GM12875 (cell line): ENCODE results near the gene CSN1S1.

Source experiments
- H3K4me3 ChIP-seq: one replicate; pipeline ENCODE4 v1.5.1; 2011; ENCODE audit warnings: low read depth, low read length, control low read depth
- TF ChIP-seq, protein P1 (sequence below): IDR thresholded peaks from 2 replicates; pipeline ENCODE4 v1.5.1; 2011; ENCODE audit warnings: low read depth, mild to moderate bottlenecking, control low read depth, inconsistent platforms, low read length, moderate library complexity, borderline replicate concordance; ENCODE audit not compliant: insufficient read depth

CSN1S1 gene

DNA sequence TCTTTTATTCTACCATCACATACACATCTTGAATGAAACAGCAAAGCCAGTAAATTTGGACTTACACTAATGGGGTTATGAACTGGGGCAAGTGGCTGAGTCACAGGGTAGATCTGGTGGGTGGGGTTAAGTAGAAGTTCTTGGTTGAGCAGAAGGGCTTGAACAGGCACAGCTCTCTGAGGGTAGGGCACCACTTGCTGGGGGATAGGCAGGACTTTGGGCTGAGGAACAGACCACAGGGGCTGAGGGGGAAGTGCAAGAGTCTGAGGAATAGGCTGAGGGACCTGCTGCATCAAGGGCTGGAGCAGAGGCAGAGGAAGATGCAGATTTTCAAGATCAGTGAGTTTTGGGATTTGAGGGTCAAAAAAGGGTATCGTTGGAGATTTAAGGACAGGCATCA lies 26.3 kb downstream of the CSN1S1 start:
- TF ChIP-seq, protein P1, sequence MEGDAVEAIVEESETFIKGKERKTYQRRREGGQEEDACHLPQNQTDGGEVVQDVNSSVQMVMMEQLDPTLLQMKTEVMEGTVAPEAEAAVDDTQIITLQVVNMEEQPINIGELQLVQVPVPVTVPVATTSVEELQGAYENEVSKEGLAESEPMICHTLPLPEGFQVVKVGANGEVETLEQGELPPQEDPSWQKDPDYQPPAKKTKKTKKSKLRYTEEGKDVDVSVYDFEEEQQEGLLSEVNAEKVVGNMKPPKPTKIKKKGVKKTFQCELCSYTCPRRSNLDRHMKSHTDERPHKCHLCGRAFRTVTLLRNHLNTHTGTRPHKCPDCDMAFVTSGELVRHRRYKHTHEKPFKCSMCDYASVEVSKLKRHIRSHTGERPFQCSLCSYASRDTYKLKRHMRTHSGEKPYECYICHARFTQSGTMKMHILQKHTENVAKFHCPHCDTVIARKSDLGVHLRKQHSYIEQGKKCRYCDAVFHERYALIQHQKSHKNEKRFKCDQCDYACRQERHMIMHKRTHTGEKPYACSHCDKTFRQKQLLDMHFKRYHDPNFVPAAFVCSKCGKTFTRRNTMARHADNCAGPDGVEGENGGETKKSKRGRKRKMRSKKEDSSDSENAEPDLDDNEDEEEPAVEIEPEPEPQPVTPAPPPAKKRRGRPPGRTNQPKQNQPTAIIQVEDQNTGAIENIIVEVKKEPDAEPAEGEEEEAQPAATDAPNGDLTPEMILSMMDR = no peak
- no peak overlapping the region for H3K4me3 ChIP-seq

DNA sequence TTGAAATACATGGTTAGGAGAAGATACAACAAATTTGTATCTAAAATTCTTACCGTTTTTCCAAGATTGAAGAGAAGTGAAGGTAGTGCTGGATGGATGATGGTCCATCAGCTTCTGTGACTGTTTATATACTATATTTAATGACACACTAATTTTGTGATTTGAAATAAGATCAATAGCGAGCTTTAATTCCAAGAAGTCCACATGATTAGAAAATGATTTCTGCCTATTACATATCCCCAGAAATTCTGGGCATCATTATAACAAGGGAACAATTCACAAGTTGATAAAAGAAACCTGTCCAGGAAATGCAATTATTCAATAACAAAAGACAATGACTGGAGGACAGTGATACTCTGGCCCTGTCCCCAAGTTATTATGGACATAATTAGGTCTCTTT lies 34.8 kb downstream of the CSN1S1 start, which contains the start of gene CSN2:
Gene CSN2 (minus strand): TSS at position 101 of the 400 bp plus-strand sequence. CDS start 4,733 bp downstream, outside the sequence.
- TF ChIP-seq, protein P1 = no peak
- no peak within 1 kb of the TSS for H3K4me3 ChIP-seq

DNA sequence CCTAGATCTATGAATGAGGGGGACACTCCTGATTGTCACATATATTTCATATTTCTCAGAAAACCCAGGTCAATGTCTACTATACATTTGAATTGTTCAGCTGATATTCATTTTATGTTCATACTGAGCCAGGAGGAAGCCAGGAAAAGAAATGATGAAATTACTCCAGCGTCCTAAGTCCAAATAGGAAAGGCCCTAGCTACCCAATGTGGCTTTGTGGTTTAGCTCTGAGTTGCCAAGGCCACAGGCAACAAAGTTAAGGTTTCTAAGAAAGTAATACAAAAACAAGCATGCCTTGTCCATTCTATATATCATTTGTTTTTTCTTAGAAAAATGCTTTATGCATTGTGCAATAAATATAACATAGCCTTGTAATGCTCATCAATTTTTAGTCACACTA lies 39.2 kb downstream of the CSN1S1 start:
- TF ChIP-seq, protein P1 = no peak

DNA sequence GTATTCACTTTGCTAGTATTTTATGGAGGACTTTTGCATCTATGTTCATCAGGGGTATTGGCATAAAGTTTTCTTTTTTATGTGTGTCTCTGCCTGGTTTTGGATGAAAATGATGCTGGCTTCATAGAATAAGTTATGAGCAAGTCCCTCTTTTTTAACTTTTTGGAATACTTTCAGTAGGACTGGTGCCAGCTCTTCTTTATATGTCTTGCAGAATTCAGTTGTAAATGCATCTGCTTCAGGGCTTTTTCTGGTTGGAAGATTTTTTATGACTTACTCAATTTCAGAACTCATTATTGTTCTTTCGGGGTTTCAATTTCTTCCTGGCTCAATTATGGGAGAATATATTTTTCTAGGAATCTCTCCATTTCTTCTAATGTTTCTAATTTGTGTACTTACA lies 43.8 kb downstream of the CSN1S1 start:
- TF ChIP-seq, protein P1 = no peak
- H3K4me3 ChIP-seq = no peak overlapping the region

More for the DNA sequence above, 39.2 kb downstream of the CSN1S1 start:
- no peak overlapping the region for H3K4me3 ChIP-seq

DNA sequence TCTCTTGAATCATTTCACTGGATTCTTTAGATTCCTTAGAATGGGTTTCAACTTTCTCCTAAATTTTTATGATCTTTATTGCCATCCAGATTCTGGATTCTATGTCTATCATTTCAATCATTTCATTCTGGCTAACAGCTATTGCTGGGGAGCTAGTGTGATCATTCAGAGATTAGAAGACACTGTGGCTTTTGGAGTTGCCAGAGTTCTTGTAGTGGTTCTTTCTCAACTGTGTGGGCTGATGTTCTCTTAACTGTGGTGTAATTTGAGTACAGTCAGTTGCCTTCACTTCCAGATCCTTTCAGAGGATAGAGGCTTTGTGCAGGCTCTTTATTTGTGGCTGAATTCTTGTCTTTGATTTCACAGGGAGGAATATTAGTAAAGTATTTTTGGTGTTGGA lies 46.7 kb downstream of the CSN1S1 start:
- H3K4me3 ChIP-seq = no peak overlapping the region
- TF ChIP-seq, protein P1 = no peak

DNA sequence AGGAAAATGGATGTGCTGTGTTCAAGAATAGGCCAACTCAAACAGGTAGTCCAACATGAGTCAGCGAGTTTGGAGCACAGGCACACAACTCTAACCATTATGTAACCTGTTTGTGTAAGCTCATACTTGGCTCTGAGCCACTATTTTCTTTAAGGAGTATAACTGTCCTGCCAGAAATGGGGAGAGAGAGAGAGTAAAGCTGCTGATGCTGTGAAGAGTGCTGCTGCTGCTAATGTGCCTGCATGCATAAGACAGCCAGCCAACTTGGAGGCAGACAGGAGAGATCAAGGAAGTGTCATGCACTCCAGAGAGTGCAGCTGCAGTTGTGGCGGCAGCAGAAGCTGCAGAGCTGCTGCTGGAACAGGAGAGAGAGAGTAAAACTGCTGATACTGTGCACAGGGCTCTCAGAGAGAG lies 53.2 kb downstream of the CSN1S1 start:
- H3K4me3 ChIP-seq = no peak overlapping the region
- TF ChIP-seq, protein P1 = no peak

DNA sequence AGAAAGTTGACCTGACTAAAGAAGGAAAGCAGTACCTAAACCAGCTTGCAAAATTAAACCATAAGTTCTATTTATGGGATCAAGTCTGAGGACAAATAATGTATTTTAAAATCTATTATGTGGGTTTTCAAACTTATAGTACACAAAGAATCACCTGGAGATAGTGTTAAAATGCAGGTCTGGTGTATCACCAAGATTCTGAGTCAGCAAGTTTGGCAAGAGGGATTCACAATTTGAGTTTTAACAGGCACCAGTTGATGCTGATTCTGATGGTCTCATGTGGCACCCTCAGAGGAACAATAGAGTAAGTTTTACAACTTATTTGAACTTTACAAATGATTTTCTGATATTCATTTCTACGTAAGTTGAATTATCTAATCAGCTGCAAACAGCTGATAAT lies 55.8 kb downstream of the CSN1S1 start:
- H3K4me3 ChIP-seq = no peak overlapping the region
- TF ChIP-seq, protein P1 = no peak
